H1 (cell line): ENCODE data around the gene NDFIP2. TPM values are rescaled to one million over a fixed set of nuclear protein-coding genes. Genes with fewer than 3 reads are reported as not detected.

Source experiments
- BACH1 ChIP-seq: IDR thresholded peaks from 2 replicates; pipeline ENCODE4 v1.6.1; 2012; ENCODE audit warnings: low read length, improper control_type of control experiment
- HDAC2 ChIP-seq, 2 experiments: fragments of 300-600 bp in 1 of 2; sonication (generic) in 1 of 2; IDR thresholded peaks; 2 replicates each; pipeline ENCODE4 v1.6.1; 2011 to 2012; ENCODE audit warnings: low read depth in 2 of 2, low read length in 2 of 2, mild to moderate bottlenecking in 2 of 2, moderate library complexity in 2 of 2, borderline replicate concordance in 1 of 2, inconsistent platforms in 1 of 2
- JUN ChIP-seq: IDR thresholded peaks from 2 replicates; pipeline ENCODE4 v1.6.1; 2011; ENCODE audit warnings: low read depth, mild to moderate bottlenecking, improper control_type of control experiment, low read length
- MAFK ChIP-seq: IDR thresholded peaks from 2 replicates; pipeline ENCODE4 v1.6.1; 2012; ENCODE audit warnings: low read depth, mild to moderate bottlenecking, improper control_type of control experiment, low read length
- PHF8 ChIP-seq: fragments of 200-600 bp; sonication (generic); conservative IDR thresholded peaks from 2 replicates; pipeline ENCODE4 v1.7.1; 2012; ENCODE audit warnings: low read depth, mild to moderate bottlenecking, inconsistent platforms, low read length, moderate library complexity
- SAP30 ChIP-seq: fragments of 300-600 bp; sonication (generic); IDR thresholded peaks from 2 replicates; pipeline ENCODE4 v1.7.1; 2012; ENCODE audit warnings: low read length, moderate library complexity, mild to moderate bottlenecking, inconsistent platforms; ENCODE audit not compliant: insufficient read depth, insufficient replicate concordance
- TAF1 ChIP-seq: IDR thresholded peaks from 2 replicates; pipeline ENCODE4 v1.6.1; 2011; ENCODE audit warnings: mild to moderate bottlenecking, low read depth, low read length
- polyA plus RNA-seq, 7 experiments: library from polyadenylated mRNA; depleted of rRNA in 3 of 7; stranded (reverse) in 5 of 7; unstranded in 2 of 7; fragments of >200 nt in 5 of 7; fragments of 200-250 nt in 2 of 7; gene quantifications; 1 replicate in 5 of 7; 2 replicates in 1 of 7; 4 replicates in 1 of 7; pipeline versions ENCODE4 v1.2.1 to v1.2.3, GENCODE V29; 2011 to 2013; ENCODE audit warnings: missing spikeins in 2 of 7, mixed read lengths in 2 of 7
- total RNA-seq: library from RNA; stranded (reverse); fragmentation: NEBNext Ultra II Directional; extraction: Animal tissue kit (Norgen Biotek cat#: 25700); gene quantifications from 2 replicates; pipeline ENCODE4 v1.2.1, GENCODE V29; 2021

The NDFIP2 gene
- total and polyA plus RNA-seq, 2 of the 8 experiments (the other 6 are each of a cell fraction or from before 2014, with no cell fraction given), result 11.1 to 32.9 TPM

DNA sequence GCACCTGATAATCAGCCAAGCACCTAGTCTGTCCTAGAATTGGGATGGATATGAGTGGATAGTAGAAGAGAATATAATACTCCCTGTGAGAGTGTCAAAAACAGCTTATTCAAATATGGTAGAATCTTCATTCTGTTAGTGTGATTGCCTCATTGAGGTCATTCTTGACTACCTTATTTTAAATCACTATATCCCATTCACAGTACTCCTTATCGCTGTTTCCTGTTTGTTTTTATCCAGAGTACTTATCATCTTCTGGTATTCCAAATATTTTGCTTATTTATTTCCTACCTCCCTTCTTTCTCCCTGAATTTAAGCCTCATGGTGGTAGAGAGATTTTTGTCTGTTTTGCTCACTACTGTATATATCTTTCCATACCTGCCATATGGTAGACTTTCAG lies 9.9 kb downstream of the NDFIP2 start (continued):
- no peak for TF ChIP-seq PHF8
- no peak for TF ChIP-seq TAF1
- no peak for TF ChIP-seq SAP30
- TF ChIP-seq MAFK, result no peak
- no peak for TF ChIP-seq HDAC2 (IDR thresholded peaks at IDR 0.05; ENCODE audit: borderline replicate concordance in 1 of 2, low read depth in 2 of 2, low read length in 2 of 2)
- TF ChIP-seq BACH1, result no peak
- no peak for TF ChIP-seq JUN
